ENCODE results near the gene FBXO5.

DNA sequence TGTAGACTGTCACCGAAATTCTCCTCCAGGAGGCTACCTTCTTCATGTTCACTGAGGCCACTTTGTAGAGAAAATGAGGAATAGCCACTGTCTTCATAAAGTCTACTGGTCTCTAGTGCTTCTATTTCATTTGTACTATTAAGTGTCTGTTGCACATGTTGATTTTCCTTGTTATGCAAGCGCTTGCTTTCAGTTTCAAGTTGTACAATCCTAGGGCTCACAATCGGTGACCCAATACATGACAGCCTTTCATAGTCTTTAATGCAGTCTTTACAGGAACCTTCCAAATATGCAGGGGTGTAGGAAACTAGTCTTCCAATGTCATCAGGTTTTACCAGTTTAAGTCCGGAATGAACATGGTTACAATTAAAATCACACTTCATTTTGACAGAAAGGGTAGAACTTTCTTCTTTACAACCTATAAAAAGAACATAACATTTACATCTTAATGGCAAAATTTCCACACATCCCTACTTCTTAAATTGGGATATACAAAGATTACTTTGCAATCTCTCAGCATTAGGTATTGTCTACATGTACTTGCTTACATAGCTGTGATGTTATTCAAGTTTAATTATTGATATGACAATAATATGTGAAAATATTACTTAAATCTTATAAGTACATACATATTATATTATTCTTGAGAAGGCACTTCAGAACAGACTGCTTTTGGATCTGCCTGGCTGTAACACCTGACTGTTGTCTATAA is 7.5 kb downstream of the FBXO5 start:
- TF ChIP-seq TAF1 (conservative IDR thresholded peaks at IDR 0.05) (no peak), SP1 (IDR thresholded peaks at IDR 0.05) (no peak), GABPA (IDR thresholded peaks at IDR 0.05 in 1 of 2, conservative IDR thresholded peaks at IDR 0.05 in 1 of 2) (no peak), EGR1 (IDR thresholded peaks at IDR 0.05; ENCODE audit: low read depth in 2 of 2) (no peak), RAD21 (IDR thresholded peaks at IDR 0.05) (no peak), HNF4A (conservative IDR thresholded peaks at IDR 0.05) (no peak)
- TF ChIP-seq, protein P1, sequence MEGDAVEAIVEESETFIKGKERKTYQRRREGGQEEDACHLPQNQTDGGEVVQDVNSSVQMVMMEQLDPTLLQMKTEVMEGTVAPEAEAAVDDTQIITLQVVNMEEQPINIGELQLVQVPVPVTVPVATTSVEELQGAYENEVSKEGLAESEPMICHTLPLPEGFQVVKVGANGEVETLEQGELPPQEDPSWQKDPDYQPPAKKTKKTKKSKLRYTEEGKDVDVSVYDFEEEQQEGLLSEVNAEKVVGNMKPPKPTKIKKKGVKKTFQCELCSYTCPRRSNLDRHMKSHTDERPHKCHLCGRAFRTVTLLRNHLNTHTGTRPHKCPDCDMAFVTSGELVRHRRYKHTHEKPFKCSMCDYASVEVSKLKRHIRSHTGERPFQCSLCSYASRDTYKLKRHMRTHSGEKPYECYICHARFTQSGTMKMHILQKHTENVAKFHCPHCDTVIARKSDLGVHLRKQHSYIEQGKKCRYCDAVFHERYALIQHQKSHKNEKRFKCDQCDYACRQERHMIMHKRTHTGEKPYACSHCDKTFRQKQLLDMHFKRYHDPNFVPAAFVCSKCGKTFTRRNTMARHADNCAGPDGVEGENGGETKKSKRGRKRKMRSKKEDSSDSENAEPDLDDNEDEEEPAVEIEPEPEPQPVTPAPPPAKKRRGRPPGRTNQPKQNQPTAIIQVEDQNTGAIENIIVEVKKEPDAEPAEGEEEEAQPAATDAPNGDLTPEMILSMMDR (IDR thresholded peaks at IDR 0.05; ENCODE audit: low read depth, low read length, missing input control) = no peak
- TF ChIP-seq, protein P2, sequence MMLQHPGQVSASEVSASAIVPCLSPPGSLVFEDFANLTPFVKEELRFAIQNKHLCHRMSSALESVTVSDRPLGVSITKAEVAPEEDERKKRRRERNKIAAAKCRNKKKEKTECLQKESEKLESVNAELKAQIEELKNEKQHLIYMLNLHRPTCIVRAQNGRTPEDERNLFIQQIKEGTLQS (IDR thresholded peaks at IDR 0.05) = peak; percentile 67
- TF ChIP-seq, protein P3, sequence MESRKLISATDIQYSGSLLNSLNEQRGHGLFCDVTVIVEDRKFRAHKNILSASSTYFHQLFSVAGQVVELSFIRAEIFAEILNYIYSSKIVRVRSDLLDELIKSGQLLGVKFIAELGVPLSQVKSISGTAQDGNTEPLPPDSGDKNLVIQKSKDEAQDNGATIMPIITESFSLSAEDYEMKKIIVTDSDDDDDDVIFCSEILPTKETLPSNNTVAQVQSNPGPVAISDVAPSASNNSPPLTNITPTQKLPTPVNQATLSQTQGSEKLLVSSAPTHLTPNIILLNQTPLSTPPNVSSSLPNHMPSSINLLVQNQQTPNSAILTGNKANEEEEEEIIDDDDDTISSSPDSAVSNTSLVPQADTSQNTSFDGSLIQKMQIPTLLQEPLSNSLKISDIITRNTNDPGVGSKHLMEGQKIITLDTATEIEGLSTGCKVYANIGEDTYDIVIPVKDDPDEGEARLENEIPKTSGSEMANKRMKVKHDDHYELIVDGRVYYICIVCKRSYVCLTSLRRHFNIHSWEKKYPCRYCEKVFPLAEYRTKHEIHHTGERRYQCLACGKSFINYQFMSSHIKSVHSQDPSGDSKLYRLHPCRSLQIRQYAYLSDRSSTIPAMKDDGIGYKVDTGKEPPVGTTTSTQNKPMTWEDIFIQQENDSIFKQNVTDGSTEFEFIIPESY (IDR thresholded peaks at IDR 0.05) = no peak
- TF ChIP-seq, protein P4, sequence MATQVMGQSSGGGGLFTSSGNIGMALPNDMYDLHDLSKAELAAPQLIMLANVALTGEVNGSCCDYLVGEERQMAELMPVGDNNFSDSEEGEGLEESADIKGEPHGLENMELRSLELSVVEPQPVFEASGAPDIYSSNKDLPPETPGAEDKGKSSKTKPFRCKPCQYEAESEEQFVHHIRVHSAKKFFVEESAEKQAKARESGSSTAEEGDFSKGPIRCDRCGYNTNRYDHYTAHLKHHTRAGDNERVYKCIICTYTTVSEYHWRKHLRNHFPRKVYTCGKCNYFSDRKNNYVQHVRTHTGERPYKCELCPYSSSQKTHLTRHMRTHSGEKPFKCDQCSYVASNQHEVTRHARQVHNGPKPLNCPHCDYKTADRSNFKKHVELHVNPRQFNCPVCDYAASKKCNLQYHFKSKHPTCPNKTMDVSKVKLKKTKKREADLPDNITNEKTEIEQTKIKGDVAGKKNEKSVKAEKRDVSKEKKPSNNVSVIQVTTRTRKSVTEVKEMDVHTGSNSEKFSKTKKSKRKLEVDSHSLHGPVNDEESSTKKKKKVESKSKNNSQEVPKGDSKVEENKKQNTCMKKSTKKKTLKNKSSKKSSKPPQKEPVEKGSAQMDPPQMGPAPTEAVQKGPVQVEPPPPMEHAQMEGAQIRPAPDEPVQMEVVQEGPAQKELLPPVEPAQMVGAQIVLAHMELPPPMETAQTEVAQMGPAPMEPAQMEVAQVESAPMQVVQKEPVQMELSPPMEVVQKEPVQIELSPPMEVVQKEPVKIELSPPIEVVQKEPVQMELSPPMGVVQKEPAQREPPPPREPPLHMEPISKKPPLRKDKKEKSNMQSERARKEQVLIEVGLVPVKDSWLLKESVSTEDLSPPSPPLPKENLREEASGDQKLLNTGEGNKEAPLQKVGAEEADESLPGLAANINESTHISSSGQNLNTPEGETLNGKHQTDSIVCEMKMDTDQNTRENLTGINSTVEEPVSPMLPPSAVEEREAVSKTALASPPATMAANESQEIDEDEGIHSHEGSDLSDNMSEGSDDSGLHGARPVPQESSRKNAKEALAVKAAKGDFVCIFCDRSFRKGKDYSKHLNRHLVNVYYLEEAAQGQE (IDR thresholded peaks at IDR 0.05) = no peak
- TF ChIP-seq, protein P5, sequence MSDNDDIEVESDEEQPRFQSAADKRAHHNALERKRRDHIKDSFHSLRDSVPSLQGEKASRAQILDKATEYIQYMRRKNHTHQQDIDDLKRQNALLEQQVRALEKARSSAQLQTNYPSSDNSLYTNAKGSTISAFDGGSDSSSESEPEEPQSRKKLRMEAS (IDR thresholded peaks at IDR 0.05) = no peak
